DOHH2 (cell line): ENCODE results near the gene MMRN2.

Experiments
- H3F3A ChIP-seq: fragments of 200-600 bp; sonication (generic), shearing (Covaris generic); 2 replicates; pipeline ENCODE4 v1.6.0; 2016; ENCODE audit warnings: antibody characterized with exemption, mild to moderate bottlenecking; ENCODE audit not compliant: control insufficient read depth, insufficient read depth
- H3K27ac ChIP-seq: fragments of 200-600 bp; sonication (generic); 2 replicates; pipeline ENCODE4 v1.5.1; 2014; ENCODE audit warnings: low read depth, mild to moderate bottlenecking, low read length, moderate library complexity
- H3K27me3 ChIP-seq: fragments of 200-600 bp; sonication (generic); 2 replicates; pipeline ENCODE4 v1.6.1; 2014; ENCODE audit warnings: mild to moderate bottlenecking, low read length, mixed read lengths; ENCODE audit not compliant: control insufficient read depth
- H3K36me3 ChIP-seq: fragments of 200-600 bp; sonication (generic); 2 replicates; pipeline ENCODE4 v1.6.1; 2014; ENCODE audit warnings: mild to moderate bottlenecking, low read length, moderate library complexity, mixed read lengths; ENCODE audit not compliant: control insufficient read depth
- H3K4me1 ChIP-seq: fragments of 200-600 bp; sonication (generic); 2 replicates; pipeline ENCODE4 v1.6.1; 2014; ENCODE audit warnings: mild to moderate bottlenecking, low read length, mixed read lengths; ENCODE audit not compliant: control insufficient read depth
- H3K4me2 ChIP-seq: fragments of 200-600 bp; sonication (generic); 2 replicates; pipeline ENCODE4 v1.6.0; 2014; ENCODE audit warnings: mild to moderate bottlenecking, low read length, moderate library complexity
- H3K4me3 ChIP-seq: fragments of 200-600 bp; sonication (generic); 2 replicates; pipeline ENCODE4 v1.5.1; 2014; ENCODE audit warnings: mild to moderate bottlenecking, low read length, mixed read lengths
- H3K79me2 ChIP-seq: fragments of 200-600 bp; sonication (generic); 2 replicates; pipeline ENCODE4 v1.6.1; 2014; ENCODE audit warnings: mild to moderate bottlenecking, low read length, mixed read lengths; ENCODE audit not compliant: control insufficient read depth
- H3K9me2 ChIP-seq: fragments of 200-600 bp; sonication (generic); replicated peaks from 2 replicates; pipeline ENCODE4 v1.6.1; 2014; ENCODE audit warnings: mild to moderate bottlenecking, low read length, mixed read lengths; ENCODE audit not compliant: control insufficient read depth
- H3K9me3 ChIP-seq: fragments of 200-600 bp; sonication (generic); 2 replicates; pipeline ENCODE4 v1.6.1; 2014; ENCODE audit warnings: antibody characterized with exemption, low read length, mixed read lengths; ENCODE audit not compliant: control insufficient read depth, insufficient read depth
- H4K20me1 ChIP-seq: fragments of 200-600 bp; sonication (generic); 2 replicates; pipeline ENCODE4 v1.6.0; 2014; ENCODE audit warnings: low read depth, mild to moderate bottlenecking, antibody characterized with exemption, low read length, moderate library complexity; ENCODE audit not compliant: control insufficient read depth, insufficient read depth
- EZH2phosphoT487 ChIP-seq: fragments of 200-600 bp; sonication (generic); IDR thresholded peaks from 2 replicates; pipeline ENCODE4 v1.6.1; 2017; ENCODE audit warnings: borderline replicate concordance, mild to moderate bottlenecking, antibody characterized with exemption, low read length, moderate library complexity, mixed read lengths
- TF ChIP-seq, protein P1 (sequence below): fragments of 200-600 bp; sonication (generic); IDR thresholded peaks from one replicate; pipeline ENCODE4 v1.5.1; 2014; ENCODE audit warnings: antibody characterized with exemption, mild to moderate bottlenecking, low read depth, low read length; ENCODE audit not compliant: poor library complexity, severe bottlenecking

MMRN2 gene

DNA sequence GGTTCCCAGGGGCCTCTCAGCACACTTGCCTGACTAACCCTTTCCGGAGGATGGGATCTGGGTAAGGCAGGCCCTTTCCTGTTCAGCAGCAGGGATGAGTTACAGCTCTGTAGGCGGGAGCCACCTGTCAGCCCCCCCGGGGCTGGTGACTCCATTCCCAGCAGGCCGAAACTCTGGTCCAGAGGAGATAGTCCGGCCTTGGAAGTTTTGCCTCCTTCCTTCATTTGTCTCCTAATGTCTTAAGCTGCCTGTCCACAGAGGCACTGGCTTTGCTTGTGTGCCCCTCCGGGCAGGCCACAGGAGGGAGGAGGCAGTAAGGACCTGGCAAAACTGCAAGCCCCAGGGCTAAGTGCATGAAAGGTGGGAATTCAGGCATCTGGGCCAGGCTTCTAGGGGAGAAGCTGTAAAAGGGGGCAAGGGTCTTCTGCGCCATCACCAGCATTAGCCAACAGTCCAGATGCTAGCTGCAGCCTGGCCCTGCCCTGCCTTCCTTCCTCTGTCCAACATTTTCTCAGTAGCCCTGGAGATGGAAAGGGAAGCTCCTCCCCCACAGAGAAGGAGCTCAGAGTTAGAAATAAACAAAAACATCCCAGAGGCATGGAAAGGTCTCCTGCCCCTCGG is 12.1 kb upstream of the MMRN2 start:
- Histone ChIP-seq H3K36me3 (no peaks in the 10 kb centered on the region), H3K27ac (no peak overlapping the region), H3K4me3 (no peak overlapping the region), H3F3A (no peaks in the 10 kb centered on the region), H3K4me1 (peaks cover 16% of the 10 kb centered on the region), H3K79me2 (no peaks in the 10 kb centered on the region), H3K9me2 (no peaks in the 10 kb centered on the region), H4K20me1 (no peaks in the 10 kb centered on the region), H3K27me3 (peaks cover 18% of the 10 kb centered on the region), H3K9me3 (no peaks in the 10 kb centered on the region), H3K4me2 (no peak overlapping the region)
- TF ChIP-seq, protein P1, sequence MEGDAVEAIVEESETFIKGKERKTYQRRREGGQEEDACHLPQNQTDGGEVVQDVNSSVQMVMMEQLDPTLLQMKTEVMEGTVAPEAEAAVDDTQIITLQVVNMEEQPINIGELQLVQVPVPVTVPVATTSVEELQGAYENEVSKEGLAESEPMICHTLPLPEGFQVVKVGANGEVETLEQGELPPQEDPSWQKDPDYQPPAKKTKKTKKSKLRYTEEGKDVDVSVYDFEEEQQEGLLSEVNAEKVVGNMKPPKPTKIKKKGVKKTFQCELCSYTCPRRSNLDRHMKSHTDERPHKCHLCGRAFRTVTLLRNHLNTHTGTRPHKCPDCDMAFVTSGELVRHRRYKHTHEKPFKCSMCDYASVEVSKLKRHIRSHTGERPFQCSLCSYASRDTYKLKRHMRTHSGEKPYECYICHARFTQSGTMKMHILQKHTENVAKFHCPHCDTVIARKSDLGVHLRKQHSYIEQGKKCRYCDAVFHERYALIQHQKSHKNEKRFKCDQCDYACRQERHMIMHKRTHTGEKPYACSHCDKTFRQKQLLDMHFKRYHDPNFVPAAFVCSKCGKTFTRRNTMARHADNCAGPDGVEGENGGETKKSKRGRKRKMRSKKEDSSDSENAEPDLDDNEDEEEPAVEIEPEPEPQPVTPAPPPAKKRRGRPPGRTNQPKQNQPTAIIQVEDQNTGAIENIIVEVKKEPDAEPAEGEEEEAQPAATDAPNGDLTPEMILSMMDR = no peak
- TF ChIP-seq EZH2phosphoT487 = no peak

- H3K79me2 ChIP-seq = no peaks in the 10 kb centered on the region
- no peaks in the 10 kb centered on the region for H3K9me2 ChIP-seq
- no peak overlapping the region for H3K27ac ChIP-seq
- H3K9me3 ChIP-seq = no peaks in the 10 kb centered on the region
- H4K20me1 ChIP-seq = no peaks in the 10 kb centered on the region
- peaks cover 18% of the 10 kb centered on the region for H3K27me3 ChIP-seq
- no peak overlapping the region for H3K4me3 ChIP-seq
- H3K4me2 ChIP-seq = no peak overlapping the region
- no peaks in the 10 kb centered on the region for H3F3A ChIP-seq
- H3K36me3 ChIP-seq = no peaks in the 10 kb centered on the region
- H3K4me1 ChIP-seq = peaks cover 16% of the 10 kb centered on the region
- TF ChIP-seq, protein P1 = no peak
- no peak for TF ChIP-seq EZH2phosphoT487
Measured at GRCh38 chr10:86968994-86969355, 11.6 kb upstream of the MMRN2 start.

- peaks cover 18% of the 10 kb centered on the region for H3K27me3 ChIP-seq
- H3K4me1 ChIP-seq = peaks cover 16% of the 10 kb centered on the region
- no peaks in the 10 kb centered on the region for H3K9me2 ChIP-seq
- H3K27ac ChIP-seq = no peak within 1 kb of the TSS
- no peak within 1 kb of the TSS for H3K4me3 ChIP-seq
- no peak within 1 kb of the TSS for H3K4me2 ChIP-seq
- no peaks in the 10 kb centered on the region for H3F3A ChIP-seq
- no peaks in the 10 kb centered on the region for H3K79me2 ChIP-seq
- H4K20me1 ChIP-seq = no peaks in the 10 kb centered on the region
- H3K9me3 ChIP-seq = no peaks in the 10 kb centered on the region
- no peaks in the 10 kb centered on the region for H3K36me3 ChIP-seq
- TF ChIP-seq, protein P1 = no peak
- no peak for TF ChIP-seq EZH2phosphoT487
Measured at GRCh38 chr10:86968271-86968993, 11.0 kb upstream of the MMRN2 start, which contains the start of gene ADIRF. ADIRF (plus strand) TSS chr10:86968482; CDS start chr10:86968545, 63 bp downstream.
